HG03196 (cell line): Measurements from ENCODE around the gene ABCA12.

Experiments
- ATAC-seq: cut with Tn5 transposase; IDR thresholded peaks from one replicate; pipeline ENCODE4 v1.9.1; 2021; ENCODE audit not compliant: unreplicated experiment

ABCA12 gene

GRCh38 chr2:214989187-214989586 lies 149.2 kb downstream of the ABCA12 start:
- ATAC-seq, result no peak

- ATAC-seq, result no peak
Measured at GRCh38 chr2:214987261-214987660, 151.2 kb downstream of the ABCA12 start.

- ATAC-seq, result no peak
Measured at GRCh38 chr2:214985619-214986018, 152.8 kb downstream of the ABCA12 start.

- no peak for ATAC-seq
Measured at GRCh38 chr2:214966420-214966819, 172.0 kb downstream of the ABCA12 start.

GRCh38 chr2:214960677-214961076 lies 177.7 kb downstream of the ABCA12 start:
- no peak for ATAC-seq

- ATAC-seq, result no peak
Measured at GRCh38 chr2:214946949-214947348, 191.5 kb downstream of the ABCA12 start.

GRCh38 chr2:214934006-214934405 lies 204.4 kb downstream of the ABCA12 start:
- no peak for ATAC-seq

- ATAC-seq, result no peak
Measured at GRCh38 chr2:214904634-214905033, 233.8 kb downstream of the ABCA12 start.

- no peak for ATAC-seq
Measured at GRCh38 chr2:214904176-214904575, 234.2 kb downstream of the ABCA12 start.

GRCh38 chr2:214902286-214902685 lies 236.1 kb downstream of the ABCA12 start:
- ATAC-seq, result no peak

- no peak for ATAC-seq
Measured at GRCh38 chr2:214899751-214900150, 238.7 kb downstream of the ABCA12 start.

GRCh38 chr2:214896274-214896673 lies 242.2 kb downstream of the ABCA12 start:
- no peak for ATAC-seq

- ATAC-seq, result no peak
Measured at GRCh38 chr2:214895469-214895868, 243.0 kb downstream of the ABCA12 start.

GRCh38 chr2:214889301-214889700 lies 249.1 kb downstream of the ABCA12 start:
- no peak for ATAC-seq

GRCh38 chr2:214881647-214882202 lies 256.7 kb downstream of the ABCA12 start:
- ATAC-seq, result no peak
